GM12878 (cell line): ENCODE measurements around the gene FGFBP1. TPM values are rescaled to one million over a fixed set of nuclear protein-coding genes. Genes with fewer than 3 reads are reported as not detected.

ENCODE experiments used
- ATAC-seq: fragments of 200-7000 bp; cut with Tn5 transposase; 3 replicates; pipeline ENCODE4 v1.9.1; 2020; ENCODE audit warnings: mild to moderate bottlenecking, moderate library complexity
- BruUV-seq: library from RNA; stranded (reverse); fragments of 400-500 nt; replicated peaks from 2 replicates; lab custom pipeline; 2021; lab: Mats Ljungman, UMichigan
- CTCF ChIA-PET: fragments of 300-600 bp; sonication (Branson Sonifier 250); formaldehyde crosslinking; extraction: SDS; loops from one replicate; lab custom pipeline; 2021; ENCODE audit warnings: inconsistent platforms; lab: Yijun Ruan, JAX
- POLR2A ChIA-PET: fragments of 350-600 bp; formaldehyde crosslinking; extraction: SDS; loops from one replicate; lab custom pipeline; 2021; ENCODE audit warnings: inconsistent platforms; lab: Charles Lee
- RAD21 ChIA-PET: fragments of 300-600 bp; sonication (Branson Sonifier 250); formaldehyde crosslinking; loops from one replicate; lab custom pipeline; 2023; ENCODE audit warnings: antibody characterized with exemption; ENCODE audit not compliant: unreplicated experiment; lab: Charles Lee
- SMC1A ChIA-PET: fragments of 300-600 bp; sonication (Branson Sonifier 250); formaldehyde crosslinking; loops from one replicate; lab custom pipeline; 2023; ENCODE audit not compliant: unreplicated experiment, uncharacterized antibody; lab: Charles Lee
- DNase-seq: peaks from one replicate; pipeline ENCODE4 v3.0.0-alpha.2; 2011; ENCODE audit warnings: low read depth, low spot score
- FAIRE-seq: peaks from 3 replicates; lab custom pipeline; 2011; peaks lifted over from hg19 to GRCh38; lab: Jason Lieb, UNC
- H2AFZ ChIP-seq: 2 replicates; pipeline ENCODE4 v1.6.0; 2011; ENCODE audit warnings: low read depth, low read length, control low read depth; ENCODE audit not compliant: control insufficient read depth
- H3K27ac ChIP-seq: 2 replicates; pipeline ENCODE4 v1.5.1; 2011; ENCODE audit warnings: control low read depth; ENCODE audit not compliant: control insufficient read depth, insufficient read depth
- H3K27me3 ChIP-seq, 2 experiments: replicated peaks in 1 of 2; 2 replicates each; pipeline versions ENCODE4 v1.6.0 to v1.6.1; 2011; ENCODE audit warnings: low read length in 1 of 2; ENCODE audit not compliant: control insufficient read depth in 2 of 2, insufficient read depth in 2 of 2
- H3K36me3 ChIP-seq, 2 experiments: 2 replicates each; pipeline ENCODE4 v1.5.1; 2011; ENCODE audit warnings: low read length in 1 of 2; ENCODE audit not compliant: control insufficient read depth in 2 of 2, insufficient read depth in 2 of 2
- H3K4me1 ChIP-seq: 2 replicates; pipeline ENCODE4 v1.6.1; 2011; ENCODE audit warnings: mild to moderate bottlenecking, low read length, moderate library complexity, mixed read lengths; ENCODE audit not compliant: control insufficient read depth, insufficient read depth
- H3K4me2 ChIP-seq: 2 replicates; pipeline ENCODE4 v1.6.0; 2011; ENCODE audit warnings: control low read depth; ENCODE audit not compliant: control insufficient read depth, insufficient read depth
- H3K4me3 ChIP-seq: fragments of 200-600 bp; sonication (generic); 2 replicates; pipeline ENCODE4 v1.5.1; 2016
- H3K79me2 ChIP-seq: 2 replicates; pipeline ENCODE4 v1.6.0; 2011; ENCODE audit warnings: low read length; ENCODE audit not compliant: control insufficient read depth, insufficient read depth
- H3K9ac ChIP-seq: 2 replicates; pipeline ENCODE4 v1.8.0; 2011; ENCODE audit warnings: low read length, control low read depth, mixed read lengths; ENCODE audit not compliant: control insufficient read depth, insufficient read depth
- H3K9me3 ChIP-seq: replicated peaks from 3 replicates; pipeline ENCODE4 v1.5.1; 2011; ENCODE audit warnings: mild to moderate bottlenecking, low read length; ENCODE audit not compliant: control insufficient read depth, insufficient read depth
- H4K20me1 ChIP-seq: 2 replicates; pipeline ENCODE4 v1.6.0; 2011; ENCODE audit not compliant: control insufficient read depth, insufficient read depth
- CBFB ChIP-seq: IDR thresholded peaks from 2 replicates; pipeline ENCODE4 v1.6.1; 2016; ENCODE audit warnings: antibody characterized with exemption, low read depth
- EED ChIP-seq: sonication (generic); IDR thresholded peaks from 2 replicates; pipeline ENCODE4 v1.6.1; 2016; ENCODE audit warnings: antibody characterized with exemption, low read depth
- HDAC2 ChIP-seq: fragments of 200-600 bp; sonication (generic); IDR thresholded peaks from 2 replicates; pipeline ENCODE4 v1.6.1; 2017
- IKZF1 ChIP-seq: fragments of 450-650 bp; conservative IDR thresholded peaks from 2 replicates; pipeline ENCODE4 v1.6.1; 2017; ENCODE audit warnings: antibody characterized with exemption, mild to moderate bottlenecking
- KAT2A ChIP-seq: conservative IDR thresholded peaks from 2 replicates; pipeline ENCODE4 v1.6.1; 2011; ENCODE audit warnings: low read depth, low read length; ENCODE audit not compliant: control insufficient read depth
- NBN ChIP-seq: fragments of 450-650 bp; IDR thresholded peaks from 2 replicates; pipeline ENCODE4 v1.6.1; 2016
- TCF3 ChIP-seq: IDR thresholded peaks from 2 replicates; pipeline ENCODE4 v1.6.1; 2012; ENCODE audit warnings: low read depth, mild to moderate bottlenecking, low read length, borderline replicate concordance; ENCODE audit not compliant: insufficient read depth
- TCF7 ChIP-seq: IDR thresholded peaks from 2 replicates; pipeline ENCODE4 v1.6.1; 2014; ENCODE audit warnings: antibody characterized with exemption, borderline replicate concordance
- ZNF274 ChIP-seq: IDR thresholded peaks from one replicate; pipeline ENCODE4 v1.8.0; 2011; ENCODE audit not compliant: insufficient read length, insufficient read depth
- WGBS: methylation state at CpG from one replicate; pipeline ENCODE4 v1.1.6; 2016; ENCODE audit warnings: low lambda C conversion rate; ENCODE audit not compliant: insufficient replicate concordance, insufficient coverage; ENCODE audit errors: missing lambda C conversion rate; 5-methylcytosine and 5-hydroxymethylcytosine counted together
- in situ Hi-C: fragments of 300-500 bp; cut with MboI; formaldehyde crosslinking; loops from 9 replicates; pipeline ENCODE4 v1.14.3; 2018; ENCODE audit warnings: mixed read lengths
- intact Hi-C: fragments of 100-400 bp; cut with micrococcal nuclease; formaldehyde crosslinking; loops from one replicate; pipeline ENCODE4 v1.14.2; 2022; ENCODE audit not compliant: unreplicated experiment
- polyA plus RNA-seq, 11 experiments: library from polyadenylated mRNA; depleted of rRNA in 4 of 11; unstranded in 6 of 11; stranded (reverse) in 5 of 11; fragments of >200 nt; fragmentation: Nextera tagmentation in 4 of 11; fragmentation: Illumina TruSeq in 1 of 11; extraction: Ambion mirVana in 4 of 11; extraction: Trizol in 1 of 11; gene quantifications; 1 replicate in 1 of 11; 2 replicates in 10 of 11; pipeline versions ENCODE4 v1.2.1 to v1.2.3, GENCODE V29; 2011 to 2016; ENCODE audit warnings: inconsistent platforms in 2 of 11, missing spikeins in 2 of 11, low read depth in 1 of 11
- total RNA-seq, 4 experiments: library from RNA; depleted of rRNA in 3 of 4; stranded (reverse); fragments of >200 nt in 3 of 4; fragmentation: Illumina TruSeq in 1 of 4; extraction: Trizol in 1 of 4; gene quantifications; 2 replicates each; pipeline versions ENCODE4 v1.2.1 to v1.2.3, GENCODE V29; 2013 to 2021
- TF ChIP-seq, protein P1 (sequence below): IDR thresholded peaks from 2 replicates; pipeline ENCODE4 v1.6.1; 2011; ENCODE audit warnings: mild to moderate bottlenecking, low read depth, low read length, moderate library complexity; ENCODE audit not compliant: insufficient replicate concordance
- TF ChIP-seq, protein P2 (sequence below): IDR thresholded peaks from 2 replicates; pipeline ENCODE4 v1.6.1; 2011; ENCODE audit warnings: low read depth, mild to moderate bottlenecking, low read length, moderate library complexity, borderline replicate concordance; ENCODE audit errors: extremely low read depth
- TF ChIP-seq, protein P3 (sequence below): IDR thresholded peaks from 2 replicates; pipeline ENCODE4 v1.6.1; 2012; ENCODE audit warnings: low read depth, low read length, improper control_type of control experiment
- TF ChIP-seq, protein P4 (sequence below): fragments of 450-650 bp; IDR thresholded peaks from 2 replicates; pipeline ENCODE4 v1.6.1; 2017; ENCODE audit warnings: mild to moderate bottlenecking, low read depth, inconsistent platforms; ENCODE audit not compliant: poor library complexity, severe bottlenecking

FGFBP1 gene
- total and polyA plus RNA-seq, 10 of the 15 experiments (the other 5 are each of a cell fraction or from before 2014, with no cell fraction given): 0.09 to 0.11 (median 0.09) TPM; not detected in 7

DNA sequence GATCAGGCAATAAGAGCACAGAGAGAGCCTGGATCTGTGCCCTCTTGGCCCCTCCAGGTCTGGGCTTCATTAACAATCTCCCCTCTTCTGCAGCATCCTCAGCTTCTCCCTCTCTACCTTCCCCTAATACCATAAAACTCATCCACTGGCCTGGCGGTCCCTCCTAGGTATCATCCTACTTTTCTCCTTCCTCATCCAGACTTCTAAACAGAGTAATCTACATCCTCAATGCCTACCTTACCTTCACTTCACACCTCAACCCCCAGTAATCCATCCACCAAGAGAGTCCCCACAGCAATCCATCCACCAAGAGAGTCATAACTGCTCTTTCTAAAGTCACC lies 17.0 kb downstream of the FGFBP1 start:
- FAIRE-seq: no peak
- BruUV-seq: no TSS peak
- no peak for ATAC-seq
- no peak for DNase-seq
- in situ Hi-C loops: no loop called here
- TF ChIP-seq CBFB: no peak
- TF ChIP-seq, protein P1, sequence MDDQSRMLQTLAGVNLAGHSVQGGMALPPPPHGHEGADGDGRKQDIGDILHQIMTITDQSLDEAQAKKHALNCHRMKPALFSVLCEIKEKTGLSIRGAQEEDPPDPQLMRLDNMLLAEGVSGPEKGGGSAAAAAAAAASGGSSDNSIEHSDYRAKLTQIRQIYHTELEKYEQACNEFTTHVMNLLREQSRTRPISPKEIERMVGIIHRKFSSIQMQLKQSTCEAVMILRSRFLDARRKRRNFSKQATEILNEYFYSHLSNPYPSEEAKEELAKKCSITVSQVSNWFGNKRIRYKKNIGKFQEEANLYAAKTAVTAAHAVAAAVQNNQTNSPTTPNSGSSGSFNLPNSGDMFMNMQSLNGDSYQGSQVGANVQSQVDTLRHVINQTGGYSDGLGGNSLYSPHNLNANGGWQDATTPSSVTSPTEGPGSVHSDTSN: no peak
- TF ChIP-seq, protein P2, sequence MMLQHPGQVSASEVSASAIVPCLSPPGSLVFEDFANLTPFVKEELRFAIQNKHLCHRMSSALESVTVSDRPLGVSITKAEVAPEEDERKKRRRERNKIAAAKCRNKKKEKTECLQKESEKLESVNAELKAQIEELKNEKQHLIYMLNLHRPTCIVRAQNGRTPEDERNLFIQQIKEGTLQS: no peak
- TF ChIP-seq KAT2A: no peak
- no peak for TF ChIP-seq EED
- TF ChIP-seq HDAC2: no peak
- no peak for TF ChIP-seq NBN
- no peak for TF ChIP-seq ZNF274
- TF ChIP-seq IKZF1: no peak
- TF ChIP-seq, protein P3, sequence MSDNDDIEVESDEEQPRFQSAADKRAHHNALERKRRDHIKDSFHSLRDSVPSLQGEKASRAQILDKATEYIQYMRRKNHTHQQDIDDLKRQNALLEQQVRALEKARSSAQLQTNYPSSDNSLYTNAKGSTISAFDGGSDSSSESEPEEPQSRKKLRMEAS: no peak
- TF ChIP-seq, protein P4, sequence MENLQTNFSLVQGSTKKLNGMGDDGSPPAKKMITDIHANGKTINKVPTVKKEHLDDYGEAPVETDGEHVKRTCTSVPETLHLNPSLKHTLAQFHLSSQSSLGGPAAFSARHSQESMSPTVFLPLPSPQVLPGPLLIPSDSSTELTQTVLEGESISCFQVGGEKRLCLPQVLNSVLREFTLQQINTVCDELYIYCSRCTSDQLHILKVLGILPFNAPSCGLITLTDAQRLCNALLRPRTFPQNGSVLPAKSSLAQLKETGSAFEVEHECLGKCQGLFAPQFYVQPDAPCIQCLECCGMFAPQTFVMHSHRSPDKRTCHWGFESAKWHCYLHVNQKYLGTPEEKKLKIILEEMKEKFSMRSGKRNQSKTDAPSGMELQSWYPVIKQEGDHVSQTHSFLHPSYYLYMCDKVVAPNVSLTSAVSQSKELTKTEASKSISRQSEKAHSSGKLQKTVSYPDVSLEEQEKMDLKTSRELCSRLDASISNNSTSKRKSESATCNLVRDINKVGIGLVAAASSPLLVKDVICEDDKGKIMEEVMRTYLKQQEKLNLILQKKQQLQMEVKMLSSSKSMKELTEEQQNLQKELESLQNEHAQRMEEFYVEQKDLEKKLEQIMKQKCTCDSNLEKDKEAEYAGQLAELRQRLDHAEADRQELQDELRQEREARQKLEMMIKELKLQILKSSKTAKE: no peak
- no peak for TF ChIP-seq TCF3
- TF ChIP-seq TCF7: no peak
- H3K36me3 ChIP-seq: no peaks in the 10 kb centered on the region
- peaks cover 1 to 2% of the 10 kb centered on the region in 2 experiments; a peak in 2 of 4 replicates for H3K27me3 ChIP-seq
- no peak overlapping the region for H3K9ac ChIP-seq
- H3K4me3 ChIP-seq: no peak overlapping the region
- ChIA-PET POLR2A (no interaction called here), SMC1A (interaction anchor here (1.0 kb wide), 1 partner anchor 116 kb away, joined by 3 read pairs; no protein-coding TSS in a partner anchor), CTCF (no interaction called here), RAD21 (no interaction called here)
- 67% methylated on average over 1 of the region's 1 CpG for WGBS
- H3K9me3 ChIP-seq: no peaks in the 10 kb centered on the region
- no peak overlapping the region for H2AFZ ChIP-seq
- no peaks in the 10 kb centered on the region for H3K4me1 ChIP-seq
- intact Hi-C loops: no loop called here
- H3K27ac ChIP-seq: no peak overlapping the region
- H3K4me2 ChIP-seq: no peak overlapping the region
- H4K20me1 ChIP-seq: no peaks in the 10 kb centered on the region
- H3K79me2 ChIP-seq: no peaks in the 10 kb centered on the region
